ENCODE results near the gene SOWAHA. TPM values are rescaled to one million over a fixed set of nuclear protein-coding genes. Genes with fewer than 3 reads are reported as not detected.
"Not testable (repeated sequence)": the region's sequence is repeated elsewhere in the genome, so short reads cannot be mapped to it uniquely, and the experiment has no call there.

The SOWAHA gene
- total RNA-seq, 1 experiment from 2014 or later, result 3.7 TPM

DNA sequence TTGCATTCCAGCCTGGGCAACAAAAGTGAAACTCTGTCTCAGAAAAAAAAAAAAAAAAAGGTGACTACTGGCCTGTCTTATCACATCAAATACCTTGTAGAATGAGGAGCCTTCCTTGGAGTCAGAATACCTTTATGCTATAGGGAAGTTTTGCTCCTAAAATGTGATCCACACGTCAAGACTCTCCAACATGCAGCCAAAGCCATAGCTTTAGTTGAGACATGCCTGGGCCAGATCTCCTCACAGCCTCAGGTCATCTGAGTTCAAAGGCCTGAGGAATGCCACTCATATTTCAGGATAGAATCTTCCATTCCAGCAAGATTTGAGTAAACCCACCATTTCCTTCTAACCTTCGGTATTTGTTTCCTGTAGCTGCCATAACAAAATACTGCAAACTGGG lies 13.7 kb upstream of the SOWAHA start:
- BruUV-seq (replicated peaks), result no TSS peak
- Mint-ChIP-seq H3K4me3 (ENCODE audit: unreplicated experiment) (no peak overlapping the region), H3K9me3 (ENCODE audit: unreplicated experiment) (no peaks in the 10 kb centered on the region), H3K36me3 (ENCODE audit: insufficient read depth, unreplicated experiment) (no peaks in the 10 kb centered on the region), H3K27ac (ENCODE audit: unreplicated experiment) (no peak overlapping the region), H3K4me1 (ENCODE audit: low read depth, unreplicated experiment) (peaks cover 21% of the 10 kb centered on the region), H3K27me3 (ENCODE audit: insufficient read depth, unreplicated experiment) (no peaks in the 10 kb centered on the region)
- DNase-seq, result peak; percentile 43 to 66
- H3K36me3 ChIP-seq (ENCODE audit: control insufficient read depth, insufficient read depth, low read length), result no peaks in the 10 kb centered on the region
- POLR2A ChIA-PET, result interaction anchor here (0.5 to 0.7 kb wide), 2 partner anchors 22 to 67 kb away, joined by 4 to 5 read pairs; partner anchors contain the start of genes GDF9, SEPTIN8 and UQCRQ
- intact Hi-C loops (cut with micrococcal nuclease; ENCODE audit: unreplicated experiment), result loop anchor here (1.0 kb wide), 1 partner anchor 8 kb away; no protein-coding TSS in a partner anchor
- CTCF ChIA-PET, result interaction anchor here (0.7 to 2.1 kb wide), 2 partner anchors 19 to 45 kb away, joined by 3 to 13 read pairs; no protein-coding TSS in a partner anchor
- TF ChIP-seq, protein P1, sequence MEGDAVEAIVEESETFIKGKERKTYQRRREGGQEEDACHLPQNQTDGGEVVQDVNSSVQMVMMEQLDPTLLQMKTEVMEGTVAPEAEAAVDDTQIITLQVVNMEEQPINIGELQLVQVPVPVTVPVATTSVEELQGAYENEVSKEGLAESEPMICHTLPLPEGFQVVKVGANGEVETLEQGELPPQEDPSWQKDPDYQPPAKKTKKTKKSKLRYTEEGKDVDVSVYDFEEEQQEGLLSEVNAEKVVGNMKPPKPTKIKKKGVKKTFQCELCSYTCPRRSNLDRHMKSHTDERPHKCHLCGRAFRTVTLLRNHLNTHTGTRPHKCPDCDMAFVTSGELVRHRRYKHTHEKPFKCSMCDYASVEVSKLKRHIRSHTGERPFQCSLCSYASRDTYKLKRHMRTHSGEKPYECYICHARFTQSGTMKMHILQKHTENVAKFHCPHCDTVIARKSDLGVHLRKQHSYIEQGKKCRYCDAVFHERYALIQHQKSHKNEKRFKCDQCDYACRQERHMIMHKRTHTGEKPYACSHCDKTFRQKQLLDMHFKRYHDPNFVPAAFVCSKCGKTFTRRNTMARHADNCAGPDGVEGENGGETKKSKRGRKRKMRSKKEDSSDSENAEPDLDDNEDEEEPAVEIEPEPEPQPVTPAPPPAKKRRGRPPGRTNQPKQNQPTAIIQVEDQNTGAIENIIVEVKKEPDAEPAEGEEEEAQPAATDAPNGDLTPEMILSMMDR (IDR thresholded peaks at IDR 0.05; ENCODE audit: insufficient read depth in 1 of 2, low read depth in 1 of 2, low read length in 1 of 2, severe bottlenecking in 1 of 2, unreplicated experiment in 1 of 2), result no peak
- no peaks in the 10 kb centered on the region for H3K27me3 ChIP-seq (replicated peaks; ENCODE audit: control insufficient read depth, insufficient read depth, low read length)
- H3K9me3 ChIP-seq, result no peaks in the 10 kb centered on the region
- no peak overlapping the region for H3K4me3 ChIP-seq (ENCODE audit: low read depth, low read length)
- peaks cover 22% of the 10 kb centered on the region for H3K4me1 ChIP-seq

DNA sequence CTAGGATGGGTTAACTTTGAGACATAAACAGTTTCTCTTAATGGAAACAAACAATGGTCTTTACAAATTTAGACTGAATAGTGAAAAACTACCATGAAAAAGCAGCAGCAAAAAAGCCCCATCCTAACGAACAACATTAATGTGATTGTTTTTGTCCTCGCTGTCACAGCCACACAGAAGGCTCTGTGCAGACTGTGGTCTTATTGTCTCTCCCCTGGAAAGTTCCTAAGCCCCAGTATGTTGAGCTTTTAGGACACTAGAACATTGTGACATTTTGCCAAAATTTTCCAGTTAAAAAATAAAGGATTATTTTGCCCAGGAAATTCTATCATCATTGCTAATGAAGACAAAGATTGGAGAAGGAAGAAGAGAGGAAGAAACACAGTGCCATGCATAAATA lies 12.6 kb upstream of the SOWAHA start:
- POLR2A ChIA-PET, result interaction anchor here (0.6 kb wide), 1 partner anchor 432 kb away, joined by 3 read pairs; no protein-coding TSS in a partner anchor
- intact Hi-C loops (cut with micrococcal nuclease; ENCODE audit: unreplicated experiment), result no loop called here
- H3K9me3 ChIP-seq, result no peaks in the 10 kb centered on the region
- Mint-ChIP-seq H3K36me3 (ENCODE audit: insufficient read depth, unreplicated experiment) (no peaks in the 10 kb centered on the region), H3K4me3 (ENCODE audit: unreplicated experiment) (no peak overlapping the region), H3K4me1 (ENCODE audit: low read depth, unreplicated experiment) (peaks cover 21% of the 10 kb centered on the region), H3K27me3 (ENCODE audit: insufficient read depth, unreplicated experiment) (no peaks in the 10 kb centered on the region), H3K9me3 (ENCODE audit: unreplicated experiment) (no peaks in the 10 kb centered on the region), H3K27ac (ENCODE audit: unreplicated experiment) (no peak overlapping the region)
- peaks cover 22% of the 10 kb centered on the region for H3K4me1 ChIP-seq
- DNase-seq, result no peak
- no TSS peak for BruUV-seq (replicated peaks)
- CTCF ChIA-PET, result interaction anchor here (0.9 to 2.6 kb wide), 2 partner anchors 46 to 52 kb away, joined by 3 to 14 read pairs; no protein-coding TSS in a partner anchor
- H3K4me3 ChIP-seq (ENCODE audit: low read depth, low read length), result no peak overlapping the region
- no peaks in the 10 kb centered on the region for H3K36me3 ChIP-seq (ENCODE audit: control insufficient read depth, insufficient read depth, low read length)
- H3K27me3 ChIP-seq (replicated peaks; ENCODE audit: control insufficient read depth, insufficient read depth, low read length), result no peaks in the 10 kb centered on the region
- TF ChIP-seq, protein P1 (IDR thresholded peaks at IDR 0.05; ENCODE audit: insufficient read depth in 1 of 2, low read depth in 1 of 2, low read length in 1 of 2, severe bottlenecking in 1 of 2, unreplicated experiment in 1 of 2), result no peak

DNA sequence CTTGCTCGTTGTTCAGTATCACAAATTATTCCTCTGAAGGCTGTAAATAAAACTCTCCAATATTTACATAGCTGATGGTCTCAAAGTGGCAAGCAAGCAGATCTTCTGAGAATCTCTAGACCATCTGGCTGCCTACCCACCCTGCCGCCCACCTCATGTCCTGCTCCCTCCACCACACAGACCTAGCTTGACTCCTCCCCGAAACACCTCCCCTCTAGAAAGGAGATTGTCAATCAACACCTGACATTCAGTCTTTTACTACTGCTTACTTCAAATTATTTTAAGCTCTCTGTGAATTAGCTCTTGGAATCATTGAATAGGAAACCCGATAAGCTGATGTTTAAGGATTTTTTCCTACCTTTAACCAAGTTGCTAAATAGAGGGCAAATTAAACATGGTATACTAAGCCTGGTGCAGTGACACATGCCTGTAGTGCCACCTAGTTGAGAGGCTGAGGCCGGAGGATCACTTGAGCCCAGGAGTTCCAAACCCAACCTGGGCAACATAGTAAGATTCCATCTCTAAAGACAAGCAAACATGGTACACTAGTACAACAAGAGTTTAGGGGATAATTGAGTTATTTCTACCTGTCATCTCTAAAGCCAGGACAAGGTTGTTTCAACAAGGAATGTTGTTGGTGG lies 10.9 kb upstream of the SOWAHA start:
- ChIA-PET CTCF (interaction anchor here (0.6 to 2.6 kb wide), 3 partner anchors 18 to 48 kb away, joined by 3 to 14 read pairs (median 4); no protein-coding TSS in a partner anchor), POLR2A (no interaction called here)
- Histone ChIP-seq H3K36me3 (ENCODE audit: control insufficient read depth, insufficient read depth, low read length) (no peaks in the 10 kb centered on the region), H3K4me3 (ENCODE audit: low read depth, low read length) (no peak overlapping the region), H3K27me3 (replicated peaks; ENCODE audit: control insufficient read depth, insufficient read depth, low read length) (no peaks in the 10 kb centered on the region), H3K4me1 (peaks cover 28% of the 10 kb centered on the region), H3K9me3 (no peaks in the 10 kb centered on the region)
- no peaks in the 10 kb centered on the region for H3K27me3 Mint-ChIP-seq (ENCODE audit: insufficient read depth, unreplicated experiment)
- intact Hi-C loops (cut with micrococcal nuclease; ENCODE audit: unreplicated experiment), result no loop called here
- no peaks in the 10 kb centered on the region for H3K36me3 Mint-ChIP-seq (ENCODE audit: insufficient read depth, unreplicated experiment)
- no TSS peak for BruUV-seq (replicated peaks)
- TF ChIP-seq, protein P1 (IDR thresholded peaks at IDR 0.05; ENCODE audit: insufficient read depth in 1 of 2, low read depth in 1 of 2, low read length in 1 of 2, severe bottlenecking in 1 of 2, unreplicated experiment in 1 of 2), result no peak
- no peak overlapping the region for H3K4me3 Mint-ChIP-seq (ENCODE audit: unreplicated experiment)
- H3K4me1 Mint-ChIP-seq (ENCODE audit: low read depth, unreplicated experiment), result peaks cover 22% of the 10 kb centered on the region
- H3K9me3 Mint-ChIP-seq (ENCODE audit: unreplicated experiment), result no peaks in the 10 kb centered on the region
- no peak overlapping the region for H3K27ac Mint-ChIP-seq (ENCODE audit: unreplicated experiment)
- no peak for DNase-seq

DNA sequence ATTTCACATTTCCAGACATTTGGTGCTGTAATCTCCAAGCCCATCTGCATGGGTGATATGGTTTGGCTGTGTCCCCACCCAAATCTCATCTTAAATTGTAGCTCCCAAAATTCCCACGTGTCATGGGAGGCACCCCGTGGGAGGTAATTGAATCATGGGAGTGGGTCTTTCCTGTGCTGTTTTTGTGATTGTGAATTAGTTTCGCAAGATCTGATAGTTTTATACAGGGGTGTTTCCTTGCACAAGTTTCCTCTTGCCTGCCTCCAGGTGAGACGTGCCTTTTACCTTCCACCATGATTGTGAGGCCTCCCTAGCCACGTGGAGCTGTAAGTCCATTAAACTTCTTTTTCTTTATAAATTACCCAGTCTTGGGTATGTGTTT lies 10.4 kb upstream of the SOWAHA start:
- BruUV-seq (replicated peaks); H3K36me3 ChIP-seq (ENCODE audit: control insufficient read depth, insufficient read depth, low read length); H3K4me3 Mint-ChIP-seq (ENCODE audit: unreplicated experiment); H3K9me3 ChIP-seq; H3K27me3 ChIP-seq (replicated peaks; ENCODE audit: control insufficient read depth, insufficient read depth, low read length); H3K4me3 ChIP-seq (ENCODE audit: low read depth, low read length); H3K27me3 Mint-ChIP-seq (ENCODE audit: insufficient read depth, unreplicated experiment); POLR2A ChIA-PET; DNase-seq; H3K36me3 Mint-ChIP-seq (ENCODE audit: insufficient read depth, unreplicated experiment); H3K27ac Mint-ChIP-seq (ENCODE audit: unreplicated experiment); H3K9me3 Mint-ChIP-seq (ENCODE audit: unreplicated experiment); intact Hi-C loops (cut with micrococcal nuclease; ENCODE audit: unreplicated experiment): not testable (repeated sequence)
- peaks cover 32% of the 10 kb centered on the region for H3K4me1 ChIP-seq
- H3K4me1 Mint-ChIP-seq (ENCODE audit: low read depth, unreplicated experiment), result peaks cover 27% of the 10 kb centered on the region
- CTCF ChIA-PET, result interaction anchor here (1.8 to 2.6 kb wide), 2 partner anchors 17 to 48 kb away, joined by 4 to 14 read pairs; no protein-coding TSS in a partner anchor

DNA sequence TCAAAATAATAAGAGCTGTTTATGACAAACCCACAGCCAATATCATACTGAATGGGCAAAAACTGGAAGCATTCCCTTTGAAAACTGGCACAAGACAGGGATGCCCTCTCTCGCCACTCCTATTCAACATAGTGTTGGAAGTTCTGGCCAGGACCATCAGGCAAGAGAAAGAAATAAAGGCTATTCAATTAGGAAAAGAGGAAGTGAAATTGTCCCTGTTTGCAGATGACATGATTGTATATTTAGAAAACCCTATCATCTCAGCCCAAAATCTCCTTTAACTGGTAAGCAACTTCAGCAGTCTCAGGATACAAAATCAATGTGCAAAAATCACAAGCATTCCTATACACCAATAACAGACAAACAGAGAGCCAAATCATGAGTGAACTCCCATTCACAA lies 8.9 kb upstream of the SOWAHA start:
- H3K27me3 ChIP-seq (replicated peaks; ENCODE audit: control insufficient read depth, insufficient read depth, low read length); H3K36me3 Mint-ChIP-seq (ENCODE audit: insufficient read depth, unreplicated experiment); DNase-seq; H3K27me3 Mint-ChIP-seq (ENCODE audit: insufficient read depth, unreplicated experiment); H3K9me3 Mint-ChIP-seq (ENCODE audit: unreplicated experiment); H3K36me3 ChIP-seq (ENCODE audit: control insufficient read depth, insufficient read depth, low read length); H3K4me3 Mint-ChIP-seq (ENCODE audit: unreplicated experiment); BruUV-seq (replicated peaks); H3K4me3 ChIP-seq (ENCODE audit: low read depth, low read length); POLR2A ChIA-PET; intact Hi-C loops (cut with micrococcal nuclease; ENCODE audit: unreplicated experiment); H3K9me3 ChIP-seq; H3K27ac Mint-ChIP-seq (ENCODE audit: unreplicated experiment); CTCF ChIA-PET: not testable (repeated sequence)
- H3K4me1 Mint-ChIP-seq (ENCODE audit: low read depth, unreplicated experiment), result peaks cover 28% of the 10 kb centered on the region
- peaks cover 27% of the 10 kb centered on the region for H3K4me1 ChIP-seq

Measured in Caco-2 (cell line).